GM21717 (cell line): ENCODE measurements around the gene GPR84.
A peak's percentile ranks its signal among the peaks of the same experiment; 100 is the strongest.

Source experiments
- ATAC-seq: cut with Tn5 transposase; IDR thresholded peaks from one replicate; pipeline ENCODE4 v1.9.1; 2021; ENCODE audit warnings: mild to moderate bottlenecking, moderate library complexity; ENCODE audit not compliant: unreplicated experiment

GPR84 gene

GRCh38 chr12:54364413-54364812, at the start of gene GPR84:
Gene GPR84 (minus strand): TSS chr12:54364486. CDS start chr12:54363851, 635 bp downstream.
- ATAC-seq: peak; percentile 45

GRCh38 chr12:54413284-54414190, 49.3 kb upstream of the GPR84 start:
- no peak for ATAC-seq

GRCh38 chr12:54412786-54413185, 48.5 kb upstream of the GPR84 start:
- no peak for ATAC-seq

- no peak for ATAC-seq
Observed at GRCh38 chr12:54412348-54412747, 48.1 kb upstream of the GPR84 start.

- ATAC-seq: no peak
Observed at GRCh38 chr12:54411391-54412241, 47.3 kb upstream of the GPR84 start.

- no peak for ATAC-seq
Observed at GRCh38 chr12:54409267-54409666, 45.0 kb upstream of the GPR84 start.

- no peak for ATAC-seq
Observed at GRCh38 chr12:54407183-54407905, 43.1 kb upstream of the GPR84 start.

GRCh38 chr12:54405573-54405972, 41.3 kb upstream of the GPR84 start:
- no peak for ATAC-seq

GRCh38 chr12:54405106-54405505, 40.8 kb upstream of the GPR84 start:
- no peak for ATAC-seq

GRCh38 chr12:54404061-54405004, 40.0 kb upstream of the GPR84 start:
- ATAC-seq: no peak

- no peak for ATAC-seq
Observed at GRCh38 chr12:54401119-54401518, 36.8 kb upstream of the GPR84 start.

GRCh38 chr12:54398995-54399793, 34.9 kb upstream of the GPR84 start:
- peak; percentile 76 for ATAC-seq

GRCh38 chr12:54398218-54398617, 33.9 kb upstream of the GPR84 start:
- no peak for ATAC-seq

GRCh38 chr12:54397157-54397556, 32.9 kb upstream of the GPR84 start:
- no peak for ATAC-seq

- no peak for ATAC-seq
Observed at GRCh38 chr12:54395545-54395944, 31.3 kb upstream of the GPR84 start.

- ATAC-seq: no peak
Observed at GRCh38 chr12:54394986-54395385, 30.7 kb upstream of the GPR84 start.

GRCh38 chr12:54394281-54394719, 30.0 kb upstream of the GPR84 start:
- no peak for ATAC-seq

GRCh38 chr12:54393743-54394142, 29.5 kb upstream of the GPR84 start:
- no peak for ATAC-seq

- ATAC-seq: no peak
Observed at GRCh38 chr12:54393207-54393609, 28.9 kb upstream of the GPR84 start.
